Glomerular visceral epithelial cell (primary cell): ENCODE measurements around the gene CSF2.

Experiments
- DNase-seq: peaks from one replicate; pipeline ENCODE4 v3.0.0-alpha.2; 2016; ENCODE audit errors: extremely low spot score

The CSF2 gene

DNA sequence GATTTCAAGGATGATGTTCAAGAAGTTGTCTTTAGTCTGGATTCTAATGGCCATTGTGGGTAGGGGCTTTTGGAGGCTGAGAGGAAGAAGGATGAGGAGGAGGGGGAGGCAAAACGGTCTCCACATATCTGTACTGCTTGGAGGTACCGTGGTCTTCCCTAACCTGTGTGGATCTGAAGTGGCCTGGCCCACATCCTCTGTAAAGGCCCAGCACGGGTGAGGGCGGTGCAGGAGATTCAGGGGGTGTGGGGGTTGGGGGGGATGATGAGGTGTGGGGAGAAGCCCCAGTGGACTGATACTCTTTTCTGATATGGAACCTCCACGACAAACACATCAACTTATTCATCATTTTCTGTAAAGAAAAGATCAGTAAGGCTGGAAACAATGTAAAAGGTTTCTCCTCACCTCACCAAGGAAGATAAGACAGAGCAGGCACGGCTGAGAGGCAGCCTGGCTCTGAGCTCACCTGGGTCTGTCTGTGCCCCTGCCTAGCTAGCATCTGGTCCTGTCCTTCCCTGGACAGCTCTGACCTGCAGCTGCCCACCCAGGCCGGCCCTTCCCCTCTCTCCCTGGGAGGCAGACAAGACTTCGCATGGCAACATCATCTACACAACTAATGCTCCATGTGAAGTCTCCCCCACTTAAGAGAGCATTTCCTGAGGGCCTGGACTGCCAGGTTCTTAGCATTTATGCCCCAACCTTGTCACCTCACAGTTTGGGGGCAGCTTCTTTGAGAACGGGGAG lies 18.7 kb upstream of the CSF2 start:
- no peak for DNase-seq

DNA sequence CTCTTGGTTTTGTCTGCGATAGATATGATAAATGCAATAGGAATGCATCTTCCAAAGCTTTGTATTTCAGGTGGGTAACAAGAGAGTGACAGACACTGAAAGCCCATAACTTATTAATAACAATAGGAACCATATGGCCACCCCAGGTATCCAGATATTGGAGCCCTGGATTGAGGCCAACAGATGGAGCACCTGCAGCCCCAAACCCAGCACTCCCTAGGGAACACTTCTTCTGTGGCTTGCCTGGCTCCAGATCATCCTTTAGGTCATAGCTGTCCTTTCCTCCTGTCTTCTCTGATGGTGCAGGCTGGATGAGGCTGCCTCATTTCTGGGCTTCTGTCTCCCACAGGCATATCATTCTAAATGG lies 18.2 kb upstream of the CSF2 start:
- DNase-seq: no peak

DNA sequence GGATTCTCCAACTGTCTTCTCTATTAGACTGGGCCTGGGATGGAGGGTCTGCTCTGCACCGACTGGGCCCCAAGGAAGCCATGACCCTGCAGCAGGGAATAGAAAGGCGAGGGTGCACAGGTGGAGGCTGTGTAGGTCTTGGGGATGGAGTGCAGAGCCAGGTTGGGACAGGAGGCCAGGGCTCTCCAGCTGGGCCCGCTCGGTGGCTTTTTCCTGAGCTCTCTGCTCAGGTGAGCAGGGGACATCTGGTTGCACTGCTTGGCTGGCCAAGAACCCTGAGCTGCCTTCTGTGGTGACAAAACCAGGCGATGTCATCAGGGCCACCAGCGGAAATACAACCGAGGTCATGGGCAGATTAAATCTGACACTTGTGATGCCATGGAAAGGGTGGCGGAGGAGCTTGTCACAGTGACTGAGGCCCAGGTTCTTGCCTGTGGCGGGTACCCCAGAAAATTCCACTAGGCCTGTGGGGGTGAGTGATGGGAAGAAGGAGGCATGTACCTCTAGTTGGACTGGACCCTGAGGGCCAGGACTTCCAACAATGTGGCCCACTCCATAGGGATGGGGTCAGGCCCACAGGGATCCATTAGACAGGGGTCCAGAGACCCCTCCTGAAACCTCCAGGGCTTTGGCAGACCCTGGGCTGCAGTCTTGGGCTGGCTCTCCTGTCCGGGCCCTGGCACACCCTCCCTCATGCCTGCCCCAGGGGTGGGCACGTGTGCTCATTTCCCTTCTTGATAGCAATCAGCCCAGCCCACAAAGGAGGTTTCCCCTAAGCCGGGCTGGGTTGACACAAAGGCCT lies 17.6 kb upstream of the CSF2 start:
- no peak for DNase-seq

DNA sequence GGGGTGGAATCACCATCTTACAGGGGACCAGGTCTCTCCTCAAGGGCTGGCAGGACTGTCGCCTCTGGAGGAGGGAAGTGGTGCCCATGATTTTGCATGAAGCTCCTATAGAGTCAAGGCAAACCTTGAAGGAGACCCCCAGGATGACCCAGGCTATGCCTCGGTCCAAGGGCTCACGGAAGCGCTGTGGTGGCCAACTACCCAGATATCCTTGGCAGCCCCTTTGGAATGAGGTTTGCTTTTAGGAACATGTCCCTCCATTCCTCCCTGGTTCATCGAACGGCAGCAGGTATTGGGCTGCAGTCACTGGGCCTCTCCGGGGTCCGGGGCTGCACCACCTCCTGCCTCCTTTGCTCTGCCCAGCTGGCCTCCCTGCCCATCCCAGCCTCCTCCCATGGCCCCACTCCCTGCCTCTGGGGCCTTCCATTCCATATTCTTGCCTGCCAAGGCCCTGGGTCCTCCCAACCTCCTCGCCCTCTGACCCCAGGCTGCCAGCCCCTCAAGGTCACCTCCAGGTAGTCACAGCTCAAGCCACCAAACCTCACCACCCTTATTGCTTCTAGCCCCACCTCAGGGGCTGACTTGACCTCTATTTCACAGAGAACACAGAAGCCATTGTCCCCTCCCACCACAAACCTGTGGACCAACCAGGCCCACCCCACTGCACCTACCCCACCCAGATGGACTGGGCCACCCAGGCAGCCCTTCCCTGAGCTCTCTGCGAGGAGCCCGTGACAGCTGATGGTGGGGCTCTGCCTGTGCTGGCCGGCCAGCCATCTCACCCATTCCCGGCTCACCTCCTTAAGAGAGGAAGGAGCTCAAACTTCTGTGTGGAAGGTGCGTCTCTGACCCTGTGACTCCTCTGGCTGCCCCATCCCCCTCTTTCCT lies 16.7 kb upstream of the CSF2 start:
- DNase-seq: no peak

DNA sequence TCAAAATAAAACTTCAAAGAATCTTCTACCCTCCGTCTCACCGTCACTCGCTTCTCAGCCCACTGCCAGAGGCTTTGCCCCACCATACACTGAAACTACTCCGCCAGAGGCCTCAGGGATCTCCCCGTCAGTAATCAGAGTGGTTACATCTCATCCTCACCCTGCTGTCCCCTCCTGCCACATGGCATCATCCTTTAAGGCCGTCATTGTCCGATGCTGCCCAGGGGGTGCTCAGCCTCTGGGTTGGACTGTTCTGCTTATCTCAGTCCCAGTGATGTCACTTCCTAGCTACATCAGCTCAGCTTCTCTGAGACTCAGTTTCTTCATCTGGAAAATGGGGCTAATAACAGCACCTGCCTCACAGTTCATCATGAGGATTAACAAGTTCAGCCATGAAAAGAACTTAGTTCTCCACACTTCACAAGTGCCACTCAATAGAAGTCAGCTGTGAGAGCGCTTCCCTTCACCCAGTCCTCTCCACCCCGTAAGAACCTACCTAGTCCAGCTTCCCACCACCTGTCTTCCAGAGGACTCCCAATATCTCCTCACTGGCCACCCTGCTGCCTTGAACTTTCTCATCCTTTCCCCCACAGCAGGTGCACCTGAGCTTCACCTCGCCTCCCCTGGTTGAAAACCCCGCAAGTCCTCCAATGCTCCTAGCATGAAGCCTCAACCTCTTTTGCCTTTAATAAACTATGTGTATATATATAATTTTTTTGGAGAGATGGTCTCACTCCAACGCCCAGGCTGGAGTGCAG lies 15.9 kb upstream of the CSF2 start:
- no peak for DNase-seq

DNA sequence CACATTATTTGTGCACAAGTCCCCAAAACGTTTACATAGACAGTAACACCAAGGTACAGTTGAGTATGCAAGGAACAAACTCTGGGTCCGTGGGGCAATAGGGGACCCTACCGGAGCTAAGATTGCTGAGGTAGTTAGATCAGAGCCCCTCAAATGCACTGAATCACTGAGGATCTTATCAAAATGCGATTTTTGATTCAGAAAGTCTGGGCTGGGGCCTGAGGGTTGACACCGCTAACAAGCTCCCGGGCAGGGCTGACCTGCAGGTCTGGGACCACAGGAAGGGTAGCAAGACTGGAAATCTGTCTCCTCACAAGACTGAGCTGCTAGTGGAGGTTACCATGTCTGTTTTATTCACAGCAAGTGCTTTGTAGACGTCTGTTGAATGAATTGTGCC lies 14.9 kb upstream of the CSF2 start:
- DNase-seq: no peak

DNA sequence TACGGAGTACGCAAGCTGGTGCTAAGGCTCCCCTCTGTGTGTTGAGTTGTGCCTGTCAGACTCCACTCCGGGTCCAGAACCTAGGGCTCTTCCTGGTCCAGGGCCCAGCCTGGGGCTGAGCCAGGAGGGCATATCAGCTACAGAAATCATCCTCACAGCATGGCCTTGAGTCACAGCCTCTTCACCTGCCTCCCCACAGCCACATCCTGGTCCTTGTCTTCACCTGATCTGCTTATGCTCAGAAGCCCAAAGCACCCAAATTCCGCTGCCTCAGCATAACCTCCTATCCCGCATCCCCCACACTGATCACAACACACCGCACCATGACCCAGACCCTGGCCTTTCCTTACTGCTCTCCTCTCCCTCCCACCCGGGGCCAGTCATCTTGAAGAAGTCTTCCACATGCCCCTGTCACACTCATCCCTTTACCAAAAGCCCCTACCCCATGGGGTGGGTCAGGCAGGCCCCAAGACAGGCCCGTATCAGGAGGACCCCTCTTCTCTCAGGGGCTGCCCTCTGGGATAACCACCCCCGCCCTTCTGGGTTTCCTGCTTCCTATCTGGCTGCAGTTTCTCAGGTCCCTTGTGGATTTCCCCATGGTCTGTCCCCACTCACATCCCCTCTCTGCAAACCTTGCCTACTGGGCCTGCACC lies 14.4 kb upstream of the CSF2 start:
- no peak for DNase-seq

DNA sequence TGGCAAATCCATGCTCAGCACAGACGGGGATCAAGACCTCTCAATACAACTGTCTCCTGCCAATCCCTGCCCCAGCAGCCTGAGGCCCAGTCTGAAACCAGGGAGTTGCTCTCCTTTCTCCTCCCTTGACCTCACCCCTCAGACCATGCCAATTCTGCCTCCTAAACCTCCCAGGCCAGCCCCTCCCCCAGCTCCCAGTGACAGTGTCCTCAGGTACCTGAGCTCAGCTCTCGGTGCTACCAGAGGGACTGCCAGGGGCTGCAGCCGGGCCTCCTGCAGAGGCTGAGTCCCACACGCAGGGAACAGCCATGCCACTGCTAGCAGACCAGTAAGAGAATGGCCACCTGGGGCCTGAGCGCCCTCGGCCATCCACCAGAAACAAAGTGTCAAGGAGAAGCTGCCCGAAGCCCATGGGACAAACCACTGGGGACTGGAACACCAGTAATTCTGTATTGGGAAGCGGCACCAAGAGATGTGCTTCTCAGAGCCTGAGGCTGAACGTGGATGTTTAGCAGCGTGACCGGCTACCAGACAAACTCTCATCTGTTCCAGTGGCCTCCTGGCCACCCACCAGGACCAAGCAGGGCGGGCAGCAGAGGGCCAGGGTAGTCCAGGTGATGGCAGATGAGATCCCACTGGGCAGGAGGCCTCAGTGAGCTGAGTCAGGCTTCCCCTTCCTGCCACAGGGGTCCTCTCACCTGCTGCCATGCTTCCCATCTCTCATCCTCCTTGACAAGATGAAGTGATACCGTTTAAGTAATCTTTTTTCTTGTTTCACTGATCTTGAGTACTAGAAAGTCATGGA lies 13.7 kb upstream of the CSF2 start:
- no peak for DNase-seq

DNA sequence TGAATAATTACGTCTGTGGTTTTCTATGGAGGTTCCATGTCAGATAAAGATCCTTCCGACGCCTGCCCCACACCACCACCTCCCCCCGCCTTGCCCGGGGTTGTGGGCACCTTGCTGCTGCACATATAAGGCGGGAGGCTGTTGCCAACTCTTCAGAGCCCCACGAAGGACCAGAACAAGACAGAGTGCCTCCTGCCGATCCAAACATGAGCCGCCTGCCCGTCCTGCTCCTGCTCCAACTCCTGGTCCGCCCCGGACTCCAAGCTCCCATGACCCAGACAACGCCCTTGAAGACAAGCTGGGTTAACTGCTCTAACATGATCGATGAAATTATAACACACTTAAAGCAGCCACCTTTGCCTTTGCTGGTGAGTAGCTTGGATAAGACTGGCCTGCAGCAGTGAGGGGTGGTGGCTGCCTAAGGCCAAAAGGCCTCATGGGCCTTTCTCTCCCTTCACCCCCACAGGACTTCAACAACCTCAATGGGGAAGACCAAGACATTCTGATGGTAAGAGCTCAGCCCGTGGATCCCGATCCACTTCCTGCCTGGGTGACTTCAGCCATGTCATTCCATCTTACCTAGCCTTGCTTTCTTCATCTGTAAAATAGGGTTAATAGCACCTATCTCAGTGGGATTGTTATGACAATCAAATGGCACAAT lies 13.0 kb upstream of the CSF2 start, which contains the start of gene IL3:
IL3 (plus strand) TSS at position 155 of the 661 bp plus-strand sequence; CDS start at position 207, 52 bp downstream.
- DNase-seq: no peak

DNA sequence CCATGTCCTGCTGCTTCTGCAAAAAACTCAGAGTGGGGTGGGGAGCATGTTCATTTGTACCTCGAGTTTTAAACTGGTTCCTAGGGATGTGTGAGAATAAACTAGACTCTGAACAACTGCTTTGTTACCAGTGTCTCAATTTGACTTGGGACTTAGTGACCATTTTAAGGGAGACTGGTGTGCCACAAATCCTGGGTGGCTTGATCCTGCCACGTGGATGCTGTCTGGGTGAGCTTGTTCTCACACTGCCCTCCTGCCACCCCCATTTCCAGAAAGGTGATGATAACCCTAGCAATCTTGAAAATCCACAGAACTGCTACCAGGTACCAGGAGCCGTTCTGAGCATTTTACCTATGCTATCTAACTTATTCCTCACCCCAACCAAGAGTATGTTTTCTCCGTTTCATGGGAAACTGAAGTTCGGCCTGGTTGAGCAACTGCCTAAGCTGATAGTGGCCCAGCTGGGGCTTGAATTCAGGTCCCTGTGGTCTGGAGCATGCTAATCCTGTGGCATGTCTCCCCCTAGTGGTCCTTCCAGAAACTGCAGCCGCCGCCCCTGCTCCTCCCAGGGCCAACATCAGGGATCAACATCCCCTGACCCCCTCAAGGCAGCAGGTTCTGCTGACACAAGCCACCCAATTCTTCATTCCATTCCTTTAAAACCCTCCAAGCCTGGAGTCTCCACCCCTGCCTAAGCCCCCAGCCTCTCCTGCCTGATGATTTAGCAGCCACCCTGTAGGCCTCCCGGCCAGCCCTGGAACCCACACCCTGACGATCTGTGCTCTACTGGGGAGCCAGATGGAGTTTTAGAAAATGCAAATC lies 10.3 kb upstream of the CSF2 start:
- peak; percentile 72 for DNase-seq

DNA sequence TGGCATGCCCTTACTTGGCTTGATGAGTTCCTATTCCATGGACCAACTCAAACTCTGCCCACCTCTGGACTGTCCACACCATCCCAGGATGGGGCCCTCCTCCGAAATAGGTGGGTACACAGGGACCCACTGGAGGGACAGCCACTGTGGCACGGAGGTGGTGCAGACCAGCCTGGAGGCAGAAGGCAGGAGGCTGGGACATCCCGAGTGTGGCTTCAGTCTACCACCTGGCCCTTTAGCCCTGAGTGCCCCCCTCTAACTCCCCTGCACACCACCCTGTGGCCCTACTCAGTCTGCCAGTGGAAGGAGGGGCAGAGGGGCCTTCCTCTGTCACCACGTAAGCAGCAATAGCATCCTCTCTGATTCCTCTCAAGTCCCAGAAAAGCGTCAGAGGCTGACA lies 9.4 kb upstream of the CSF2 start:
- DNase-seq: no peak

DNA sequence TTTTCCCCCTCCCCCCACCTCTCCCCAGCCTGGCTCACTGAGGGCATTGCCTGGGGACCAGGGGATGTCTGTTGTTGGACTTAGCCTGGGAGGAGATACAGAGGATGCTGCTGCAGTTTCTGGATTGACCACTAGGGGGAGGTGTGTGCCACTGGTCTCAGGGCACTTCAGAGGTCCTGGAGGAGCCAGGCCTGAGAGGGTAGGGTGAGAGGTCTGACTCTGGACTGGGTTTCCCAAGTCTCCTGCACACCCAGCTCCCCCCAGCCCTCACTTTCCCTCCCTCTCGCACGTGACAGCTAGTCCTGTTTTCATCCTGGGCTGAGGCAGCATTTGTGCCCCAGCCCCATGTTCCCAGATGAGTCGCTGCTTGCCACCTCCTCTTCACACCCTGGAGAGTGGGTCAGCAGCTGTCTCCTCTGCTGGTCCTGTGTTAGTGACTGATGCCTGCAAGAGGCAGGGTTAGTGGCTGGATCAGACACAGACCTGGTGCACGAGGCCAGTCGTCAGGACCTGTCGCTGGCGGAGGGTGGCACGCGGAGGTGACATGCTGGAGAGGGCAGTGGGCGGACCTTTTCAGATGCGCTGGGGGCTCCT lies 8.8 kb upstream of the CSF2 start:
- DNase-seq: peak; percentile 88

DNA sequence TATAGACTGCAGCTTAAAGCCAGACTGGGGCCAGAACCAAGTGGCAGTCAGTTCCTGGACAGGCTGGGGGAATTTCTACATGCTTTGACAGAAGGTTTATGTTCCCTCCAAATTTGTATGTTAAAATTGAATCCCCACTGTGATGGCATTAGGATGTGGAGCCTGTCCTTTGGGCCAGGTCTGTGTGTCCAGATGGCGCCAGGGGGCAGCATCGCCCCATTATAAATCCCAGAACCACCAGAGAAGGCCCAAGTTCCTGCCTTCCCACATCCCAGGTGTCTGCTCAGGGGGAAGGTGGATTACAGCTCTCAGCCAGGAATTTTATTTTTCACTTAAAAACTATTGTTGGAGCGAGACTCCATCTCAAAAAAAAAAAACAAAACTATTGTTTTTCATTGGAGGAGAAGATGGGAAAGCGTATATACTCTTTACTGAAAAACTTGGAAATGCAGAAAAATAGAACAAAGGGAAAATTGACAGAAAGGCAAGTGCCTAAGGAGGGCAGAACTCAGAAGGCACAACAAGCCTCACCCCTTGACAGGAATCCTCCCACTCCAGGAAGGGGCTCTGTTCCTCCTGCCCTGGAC lies 8.1 kb upstream of the CSF2 start:
- DNase-seq: peak; percentile 91

DNA sequence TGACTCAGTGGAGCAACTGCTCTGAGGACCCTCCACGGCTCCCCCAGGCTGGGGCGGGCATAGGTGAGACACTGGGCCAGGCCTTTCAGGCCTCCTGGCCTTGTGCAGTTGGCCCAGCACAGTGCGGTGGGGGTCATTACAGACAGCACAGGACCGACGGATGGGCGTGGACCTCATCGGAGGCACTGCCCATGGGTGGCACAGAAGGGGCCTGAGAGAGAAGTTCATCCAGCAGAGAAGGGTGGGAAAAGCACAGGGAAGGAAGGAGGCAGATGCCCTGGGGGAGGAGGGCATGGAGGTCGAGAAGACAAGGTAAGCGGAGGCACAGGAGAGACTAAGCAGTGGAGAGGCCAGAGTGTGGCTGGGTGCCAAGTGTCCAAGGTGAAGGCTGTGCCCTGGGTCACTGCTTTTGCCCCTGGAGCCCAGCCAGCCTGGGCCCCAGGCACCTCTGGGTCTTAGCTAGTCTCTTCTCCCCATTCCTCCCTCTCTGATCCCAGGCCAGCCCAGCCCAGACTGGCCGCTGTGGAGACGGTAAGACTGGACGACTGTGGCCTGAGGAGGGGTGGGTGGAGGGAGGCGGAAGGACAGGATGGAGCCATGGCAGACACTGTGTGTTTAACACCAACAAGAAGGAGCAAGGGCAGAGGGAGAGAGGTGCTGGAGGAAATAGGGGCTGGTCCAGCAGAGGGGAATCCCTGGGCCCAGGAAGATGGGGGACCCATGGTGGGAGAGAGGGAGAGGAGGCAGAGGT lies 7.5 kb upstream of the CSF2 start:
- no peak for DNase-seq

DNA sequence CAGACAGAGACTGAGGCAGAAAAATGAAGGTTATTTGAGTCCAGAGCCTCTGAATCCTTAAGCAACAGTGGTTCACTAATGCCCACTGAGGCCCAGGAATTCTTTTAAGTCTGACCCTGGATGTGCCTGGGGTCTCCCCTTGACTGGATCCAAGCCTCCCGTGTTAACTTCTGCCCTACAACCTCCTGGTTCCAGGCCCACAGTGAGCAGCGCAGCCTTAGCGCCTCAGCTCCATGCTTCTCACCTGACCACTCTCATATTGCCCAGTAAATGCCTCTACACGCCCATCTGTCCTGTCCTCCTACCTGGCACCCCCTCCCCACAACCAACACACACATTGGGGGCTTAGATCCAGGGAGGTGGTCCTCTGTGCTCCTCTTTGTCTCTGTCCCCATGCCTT lies 6.7 kb upstream of the CSF2 start:
- DNase-seq: no peak

DNA sequence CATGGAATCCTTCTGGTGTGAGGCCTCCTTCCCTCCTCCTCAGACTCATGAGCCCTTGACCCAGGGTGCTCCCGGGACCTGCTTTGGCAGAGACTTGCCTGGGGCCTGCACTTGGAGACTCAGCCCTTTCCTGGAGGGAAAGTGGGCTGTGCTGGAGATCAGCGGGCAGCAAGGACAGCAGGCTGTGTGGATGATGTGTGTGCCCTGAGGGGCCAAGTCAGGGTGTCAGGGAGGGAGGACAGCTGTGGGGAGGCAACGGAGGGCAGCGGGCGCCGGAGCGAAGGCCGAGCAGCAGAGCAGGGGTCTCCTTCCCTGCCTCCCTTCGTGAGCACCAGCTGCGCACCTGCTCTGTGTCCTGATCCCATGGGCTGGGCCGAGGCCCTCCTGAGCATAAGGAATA lies 6.1 kb upstream of the CSF2 start:
- no peak for DNase-seq
